ENCODE measurements around the gene DHTKD1.
"Not testable (repeated sequence)": the region's sequence is repeated elsewhere in the genome, so short reads cannot be mapped to it uniquely, and the experiment has no call there.

DHTKD1 gene

DNA sequence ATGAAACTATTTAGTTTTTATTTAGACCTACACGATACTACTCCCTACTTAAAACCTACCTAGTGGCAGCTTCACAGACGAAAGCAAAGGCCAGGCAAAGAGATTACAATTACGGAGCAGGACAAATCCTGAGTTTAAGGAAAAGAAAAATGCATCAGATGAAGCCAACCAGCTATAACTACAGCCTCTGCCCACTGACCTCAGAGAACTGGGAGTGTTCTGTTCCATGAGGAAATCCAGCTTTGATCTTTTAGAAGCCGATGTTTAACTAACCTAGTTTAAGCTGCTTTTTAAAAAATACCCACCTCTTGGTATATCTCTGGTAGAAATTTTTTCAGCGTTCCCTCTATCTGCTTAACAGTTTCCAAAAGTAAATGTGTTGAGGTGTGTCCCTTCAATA is 23.2 kb upstream of the DHTKD1 start:
- H3K27ac Mint-ChIP-seq, result no peak overlapping the region
- H3K4me3 Mint-ChIP-seq, result no peak overlapping the region
- intact Hi-C loops (cut with micrococcal nuclease), result no loop called here
- H3K36me3 Mint-ChIP-seq (ENCODE audit: low read depth), result peaks cover 18% of the 10 kb centered on the region
- no peaks in the 10 kb centered on the region for H3K9me3 Mint-ChIP-seq
- peaks cover 24% of the 10 kb centered on the region for H3K4me1 Mint-ChIP-seq (ENCODE audit: low read depth)
- H3K27me3 Mint-ChIP-seq, result no peaks in the 10 kb centered on the region

- intact Hi-C loops (cut with micrococcal nuclease), result no loop called here
- H3K27me3 Mint-ChIP-seq, result no peaks in the 10 kb centered on the region
- no peaks in the 10 kb centered on the region for H3K9me3 Mint-ChIP-seq
- H3K36me3 Mint-ChIP-seq (ENCODE audit: low read depth), result no peaks in the 10 kb centered on the region
- no peak overlapping the region for H3K4me3 Mint-ChIP-seq
- no peak overlapping the region for H3K27ac Mint-ChIP-seq
- H3K4me1 Mint-ChIP-seq (ENCODE audit: low read depth), result peaks cover 32% of the 10 kb centered on the region
Observed at GRCh38 chr10:12048547-12048946, 20.2 kb upstream of the DHTKD1 start.

DNA sequence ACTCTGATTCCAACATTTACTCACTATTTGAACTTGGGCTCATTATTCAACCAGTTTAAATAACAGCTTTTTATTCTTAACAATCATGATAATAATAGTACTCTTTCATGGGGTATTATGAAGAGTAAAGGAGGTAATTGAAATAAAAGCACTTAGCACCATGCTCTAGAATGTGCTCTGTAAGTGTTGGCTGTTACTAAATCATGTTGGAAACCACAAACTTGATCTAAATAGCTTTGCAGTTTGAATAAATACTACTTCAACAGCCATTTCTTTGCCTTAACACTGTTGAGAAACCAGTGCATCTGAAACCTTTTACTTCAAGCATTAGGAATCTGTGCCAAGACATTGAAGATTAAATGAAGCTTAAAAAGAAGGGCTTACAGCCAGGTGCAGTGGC is 18.2 kb upstream of the DHTKD1 start:
- intact Hi-C loops (cut with micrococcal nuclease), result no loop called here
- no peak overlapping the region for H3K4me3 Mint-ChIP-seq
- H3K27me3 Mint-ChIP-seq, result no peaks in the 10 kb centered on the region
- no peaks in the 10 kb centered on the region for H3K36me3 Mint-ChIP-seq (ENCODE audit: low read depth)
- H3K27ac Mint-ChIP-seq, result peak overlapping the region; percentile 79
- H3K9me3 Mint-ChIP-seq, result no peaks in the 10 kb centered on the region
- peaks cover 40% of the 10 kb centered on the region for H3K4me1 Mint-ChIP-seq (ENCODE audit: low read depth)

DNA sequence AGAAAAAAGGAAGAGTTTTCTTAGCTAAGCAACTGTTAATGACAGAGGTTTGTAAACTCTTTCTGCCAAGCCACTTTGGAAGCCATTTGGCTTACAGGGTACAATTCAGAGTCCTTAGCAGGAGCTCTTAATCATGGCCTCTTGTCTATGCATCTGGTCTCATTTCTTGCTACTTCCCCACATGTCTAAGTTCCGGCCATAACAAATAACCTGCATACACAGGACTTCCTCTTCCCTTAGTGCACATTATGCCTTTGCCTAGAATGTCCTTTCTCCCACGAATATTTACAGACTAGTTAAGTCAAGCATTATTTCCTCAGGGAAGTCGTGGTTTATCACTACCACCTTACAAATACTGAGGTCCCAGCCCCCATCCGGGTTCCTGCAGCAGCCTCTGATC is 17.5 kb upstream of the DHTKD1 start:
- Mint-ChIP-seq H3K4me1 (ENCODE audit: low read depth) (peaks cover 40% of the 10 kb centered on the region), H3K4me3 (no peak overlapping the region), H3K9me3 (no peaks in the 10 kb centered on the region), H3K36me3 (ENCODE audit: low read depth) (no peaks in the 10 kb centered on the region), H3K27me3 (no peaks in the 10 kb centered on the region), H3K27ac (peak overlapping the region; percentile 79)
- intact Hi-C loops (cut with micrococcal nuclease), result no loop called here

DNA sequence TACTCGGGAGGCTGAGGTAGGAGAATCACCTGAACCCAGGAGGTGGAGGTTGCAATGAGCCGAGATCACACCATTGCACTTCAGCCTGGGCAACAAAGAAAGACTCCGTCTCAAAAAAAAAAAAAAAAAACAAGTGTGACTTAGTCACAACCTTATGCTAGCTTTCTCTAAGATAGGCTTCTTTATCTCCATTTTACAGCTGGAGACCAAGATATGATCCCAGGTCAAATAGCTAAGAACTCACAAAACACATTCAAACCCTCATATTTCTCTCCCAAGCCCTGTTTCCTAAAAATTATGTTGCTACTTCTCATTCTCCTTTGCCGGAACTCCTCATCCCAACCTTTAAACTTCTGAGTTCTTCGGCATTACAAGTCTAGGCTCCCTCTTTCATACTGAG is 13.0 kb upstream of the DHTKD1 start:
- peak overlapping the region; percentile 7 for H3K27ac Mint-ChIP-seq

DNA sequence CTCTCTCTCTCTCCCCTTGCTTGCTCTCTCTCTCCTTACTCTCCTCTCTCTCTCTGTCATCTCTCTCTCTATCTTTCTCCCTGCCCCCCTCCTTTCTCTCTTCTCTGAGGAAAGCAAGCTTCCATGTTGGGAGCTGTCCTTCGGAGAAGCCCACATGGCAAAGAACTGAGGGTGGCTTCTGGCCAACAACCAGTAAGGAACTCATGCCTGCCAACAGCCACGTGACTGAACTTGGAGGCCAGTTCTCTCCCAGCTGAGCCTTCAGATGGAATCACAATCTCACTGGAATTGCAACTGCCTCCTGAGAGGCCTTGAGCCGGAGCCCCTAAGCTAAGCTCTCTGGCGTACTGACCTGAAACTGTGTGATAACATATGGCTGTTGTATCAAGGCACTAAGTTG is 12.0 kb upstream of the DHTKD1 start:
- H3K4me3 Mint-ChIP-seq, result no peak overlapping the region
- H3K27me3 Mint-ChIP-seq, result no peaks in the 10 kb centered on the region
- peak overlapping the region; percentile 7 for H3K27ac Mint-ChIP-seq
- no peaks in the 10 kb centered on the region for H3K36me3 Mint-ChIP-seq (ENCODE audit: low read depth)
- intact Hi-C loops (cut with micrococcal nuclease), result no loop called here
- peaks cover 24% of the 10 kb centered on the region for H3K4me1 Mint-ChIP-seq (ENCODE audit: low read depth)
- H3K9me3 Mint-ChIP-seq, result no peaks in the 10 kb centered on the region

More for the DNA sequence above, 13.0 kb upstream of the DHTKD1 start:
- intact Hi-C loops (cut with micrococcal nuclease), result no loop called here
- no peaks in the 10 kb centered on the region for H3K27me3 Mint-ChIP-seq
- no peak overlapping the region for H3K4me3 Mint-ChIP-seq
- H3K9me3 Mint-ChIP-seq, result no peaks in the 10 kb centered on the region
- peaks cover 34% of the 10 kb centered on the region for H3K4me1 Mint-ChIP-seq (ENCODE audit: low read depth)
- H3K36me3 Mint-ChIP-seq (ENCODE audit: low read depth), result no peaks in the 10 kb centered on the region

GRCh38 chr10:12061124-12061523 is 7.6 kb upstream of the DHTKD1 start:
- Mint-ChIP-seq H3K4me3 (no peak overlapping the region), H3K27ac (no peak overlapping the region), H3K27me3 (no peaks in the 10 kb centered on the region), H3K4me1 (ENCODE audit: low read depth) (peaks cover 5% of the 10 kb centered on the region), H3K36me3 (ENCODE audit: low read depth) (no peaks in the 10 kb centered on the region), H3K9me3 (no peaks in the 10 kb centered on the region)
- intact Hi-C loops (cut with micrococcal nuclease), result no loop called here

DNA sequence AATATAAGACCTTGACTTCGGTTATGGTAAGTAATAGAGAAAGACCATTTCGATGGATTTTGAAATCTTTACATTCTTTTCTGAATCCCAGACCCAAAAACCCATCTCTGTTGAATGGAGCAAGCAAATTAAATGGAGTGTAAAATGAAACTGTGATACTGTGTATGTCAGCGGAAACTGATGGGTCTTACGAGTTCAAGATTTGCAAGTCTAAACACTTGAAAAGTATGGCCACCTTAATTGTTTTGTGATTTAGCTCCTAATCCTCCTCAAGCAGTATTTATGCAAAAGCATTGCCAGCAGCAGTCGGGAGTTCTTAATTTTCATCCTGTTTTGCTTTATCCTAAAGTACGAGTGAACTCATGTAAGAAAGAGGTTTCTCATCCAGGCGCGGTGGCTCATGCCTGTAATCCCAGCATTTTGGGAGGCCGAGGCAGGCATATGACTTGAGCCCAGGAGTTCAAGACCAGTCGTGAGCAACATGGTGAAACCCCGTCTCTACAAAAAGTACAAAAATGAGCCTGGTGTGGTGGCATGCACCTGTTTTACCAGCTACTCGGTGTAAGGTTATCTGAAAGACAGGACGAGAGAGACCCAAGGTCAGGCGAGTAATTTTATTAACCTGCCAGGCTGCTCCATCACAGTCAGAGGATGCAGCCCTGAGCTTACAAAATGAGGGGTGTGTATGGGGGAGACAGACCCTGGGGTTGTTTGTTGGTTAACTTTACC is 5.8 kb upstream of the DHTKD1 start:
- intact Hi-C loops (cut with micrococcal nuclease), result no loop called here
- no peak overlapping the region for H3K4me3 Mint-ChIP-seq
- H3K27me3 Mint-ChIP-seq, result no peaks in the 10 kb centered on the region
- H3K4me1 Mint-ChIP-seq (ENCODE audit: low read depth), result no peaks in the 10 kb centered on the region
- H3K27ac Mint-ChIP-seq, result no peak overlapping the region
- no peaks in the 10 kb centered on the region for H3K9me3 Mint-ChIP-seq
- H3K36me3 Mint-ChIP-seq (ENCODE audit: low read depth), result no peaks in the 10 kb centered on the region

GRCh38 chr10:12063483-12063818 is 5.3 kb upstream of the DHTKD1 start:
- Mint-ChIP-seq H3K4me3 (no peak overlapping the region), H3K27ac (no peak overlapping the region), H3K27me3 (no peaks in the 10 kb centered on the region), H3K9me3 (no peaks in the 10 kb centered on the region), H3K4me1 (ENCODE audit: low read depth) (no peaks in the 10 kb centered on the region), H3K36me3 (ENCODE audit: low read depth) (no peaks in the 10 kb centered on the region)
- intact Hi-C loops (cut with micrococcal nuclease), result no loop called here

- Mint-ChIP-seq H3K4me3 (no peak overlapping the region), H3K4me1 (ENCODE audit: low read depth) (peaks cover 19% of the 10 kb centered on the region), H3K36me3 (ENCODE audit: low read depth) (no peaks in the 10 kb centered on the region), H3K27ac (peak overlapping the region; percentile 82), H3K27me3 (no peaks in the 10 kb centered on the region), H3K9me3 (no peaks in the 10 kb centered on the region)
- intact Hi-C loops (cut with micrococcal nuclease), result no loop called here
Observed at GRCh38 chr10:12067336-12067735, 1.4 kb upstream of the DHTKD1 start.

DNA sequence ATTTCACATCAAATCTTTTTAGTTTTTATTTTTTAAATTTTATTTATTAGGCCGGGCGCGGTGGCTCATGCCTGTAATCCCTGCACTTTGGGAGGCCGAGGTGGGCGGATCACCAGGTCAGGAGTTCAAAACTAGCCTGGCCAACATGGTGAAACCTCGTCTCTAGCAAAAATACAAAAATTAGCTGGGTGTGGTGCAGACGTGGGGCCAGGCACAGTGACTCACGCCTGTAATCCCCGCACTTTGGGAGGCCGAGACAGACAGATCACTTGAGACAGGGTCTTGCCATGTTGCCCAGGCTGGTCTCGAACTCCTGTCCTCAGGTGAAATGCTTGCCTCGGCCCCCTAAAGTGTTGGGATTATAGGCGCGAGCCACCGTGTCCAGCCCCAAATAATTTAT is 2.7 kb downstream of the DHTKD1 start:
- intact Hi-C loops (cut with micrococcal nuclease), result loop anchor here (10.0 kb wide), 1 partner anchor 47 kb away; no protein-coding TSS in a partner anchor
- peaks cover 19% of the 10 kb centered on the region for H3K4me1 Mint-ChIP-seq (ENCODE audit: low read depth)
- H3K27me3 Mint-ChIP-seq; H3K27ac Mint-ChIP-seq; H3K9me3 Mint-ChIP-seq; H3K36me3 Mint-ChIP-seq (ENCODE audit: low read depth); H3K4me3 Mint-ChIP-seq: not testable (repeated sequence)

DNA sequence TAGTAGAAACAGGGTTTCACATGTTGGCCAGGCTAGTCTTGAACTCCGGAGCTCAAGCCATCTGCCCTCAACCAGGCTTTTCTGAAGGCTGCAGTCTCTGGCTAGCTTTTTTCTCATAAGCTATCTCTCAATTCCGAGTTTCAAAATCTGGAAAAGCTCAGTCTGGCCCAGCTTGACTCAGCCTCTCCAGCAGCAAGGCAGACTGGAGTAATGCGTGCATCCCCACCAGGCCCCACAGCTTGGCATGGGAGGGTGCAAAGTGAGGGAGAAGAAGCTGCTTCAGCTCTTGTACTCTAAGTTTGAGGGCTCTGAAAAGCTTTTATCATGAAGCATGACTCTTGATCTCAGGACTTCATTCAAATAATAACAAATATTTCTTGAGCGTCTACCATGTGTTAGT is 4.8 kb downstream of the DHTKD1 start:
- no peak overlapping the region for H3K4me3 Mint-ChIP-seq
- no peak overlapping the region for H3K27ac Mint-ChIP-seq
- peaks cover 15% of the 10 kb centered on the region for H3K36me3 Mint-ChIP-seq (ENCODE audit: low read depth)
- H3K9me3 Mint-ChIP-seq, result no peaks in the 10 kb centered on the region
- intact Hi-C loops (cut with micrococcal nuclease), result loop anchor here (10.0 kb wide), 1 partner anchor 49 kb away; no protein-coding TSS in a partner anchor
- no peaks in the 10 kb centered on the region for H3K27me3 Mint-ChIP-seq
- H3K4me1 Mint-ChIP-seq (ENCODE audit: low read depth), result peaks cover 32% of the 10 kb centered on the region

- Mint-ChIP-seq H3K36me3 (ENCODE audit: low read depth) (peaks cover 42% of the 10 kb centered on the region), H3K27ac (peak overlapping the region; percentile 62), H3K9me3 (no peaks in the 10 kb centered on the region), H3K4me1 (ENCODE audit: low read depth) (peaks cover 26% of the 10 kb centered on the region), H3K4me3 (no peak overlapping the region), H3K27me3 (no peaks in the 10 kb centered on the region)
- intact Hi-C loops (cut with micrococcal nuclease), result loop anchor here (10.0 kb wide), 1 partner anchor 53 kb away; no protein-coding TSS in a partner anchor
Observed at GRCh38 chr10:12077580-12078180, 8.9 kb downstream of the DHTKD1 start.

DNA sequence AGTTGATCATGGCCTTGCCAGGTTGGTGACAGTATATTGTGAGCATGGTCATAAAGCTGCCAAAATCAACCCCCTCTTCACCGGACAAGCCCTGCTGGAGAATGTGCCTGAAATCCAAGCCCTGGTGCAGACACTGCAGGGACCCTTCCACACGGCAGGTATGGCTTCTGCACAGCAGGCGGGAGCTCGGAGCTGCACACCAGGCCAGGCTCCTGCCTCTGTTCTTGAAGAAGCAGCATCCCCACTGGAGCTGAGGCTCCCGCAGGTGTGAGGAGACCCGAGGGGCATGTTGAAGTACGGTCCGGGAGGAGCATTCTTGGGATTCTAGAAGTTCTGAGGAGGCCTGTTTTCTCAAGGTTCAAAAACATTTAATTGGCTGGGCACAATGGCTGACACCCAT is 12.7 kb downstream of the DHTKD1 start:
- H3K27me3 Mint-ChIP-seq, result no peaks in the 10 kb centered on the region
- intact Hi-C loops (cut with micrococcal nuclease), result loop anchor here (5.0 kb wide), 1 partner anchor 39 kb away; the partner anchor contains the start of gene UPF2
- no peak overlapping the region for H3K4me3 Mint-ChIP-seq
- H3K27ac Mint-ChIP-seq, result no peak overlapping the region
- H3K4me1 Mint-ChIP-seq (ENCODE audit: low read depth), result peaks cover 40% of the 10 kb centered on the region
- H3K9me3 Mint-ChIP-seq, result no peaks in the 10 kb centered on the region
- peaks cover 51% of the 10 kb centered on the region for H3K36me3 Mint-ChIP-seq (ENCODE audit: low read depth)
